ENCODE results near the gene RCE1.
"Not testable (repeated sequence)": the region's sequence is repeated elsewhere in the genome, so short reads cannot be mapped to it uniquely, and the experiment has no call there.

Gene RCE1

DNA sequence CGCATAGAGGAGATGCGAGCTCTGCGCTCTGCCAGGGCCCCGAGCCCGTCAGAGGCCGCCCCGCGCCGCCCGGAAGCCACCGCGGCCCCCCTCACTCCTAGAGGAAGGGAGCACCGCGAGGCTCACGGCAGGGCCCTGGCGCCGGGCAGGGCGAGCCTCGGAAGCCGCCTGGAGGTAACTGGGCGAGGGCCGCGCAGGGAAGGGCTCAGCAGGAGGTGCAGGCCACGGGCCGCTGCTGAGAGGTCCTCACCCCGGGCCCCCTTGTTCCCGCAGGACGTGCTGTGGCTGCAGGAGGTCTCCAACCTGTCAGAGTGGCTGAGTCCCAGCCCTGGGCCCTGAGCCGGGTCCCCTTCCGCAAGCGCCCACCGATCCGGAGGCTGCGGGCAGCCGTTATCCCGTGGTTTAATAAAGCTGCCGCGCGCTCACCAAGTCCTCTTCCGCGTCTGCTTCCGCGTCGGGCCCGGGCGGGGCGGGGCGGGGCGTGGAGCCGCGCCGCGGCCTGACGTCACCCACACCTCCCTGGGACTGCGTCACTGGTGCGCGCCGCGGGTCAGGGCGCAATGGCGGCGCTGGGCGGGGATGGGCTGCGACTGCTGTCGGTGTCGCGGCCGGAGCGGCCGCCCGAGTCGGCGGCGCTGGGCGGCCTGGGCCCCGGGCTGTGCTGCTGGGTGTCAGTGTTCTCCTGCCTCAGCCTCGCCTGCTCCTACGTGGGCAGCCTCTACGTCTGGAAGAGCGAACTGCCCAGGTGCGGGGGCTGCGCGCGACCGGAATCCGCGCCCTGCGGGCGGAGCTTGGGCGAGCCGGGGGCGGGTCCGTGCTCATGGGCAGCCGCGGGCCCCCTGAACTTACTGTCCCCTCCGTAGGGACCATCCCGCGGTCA, at the start of gene RCE1 (continued):
- TF ChIP-seq, protein P1, sequence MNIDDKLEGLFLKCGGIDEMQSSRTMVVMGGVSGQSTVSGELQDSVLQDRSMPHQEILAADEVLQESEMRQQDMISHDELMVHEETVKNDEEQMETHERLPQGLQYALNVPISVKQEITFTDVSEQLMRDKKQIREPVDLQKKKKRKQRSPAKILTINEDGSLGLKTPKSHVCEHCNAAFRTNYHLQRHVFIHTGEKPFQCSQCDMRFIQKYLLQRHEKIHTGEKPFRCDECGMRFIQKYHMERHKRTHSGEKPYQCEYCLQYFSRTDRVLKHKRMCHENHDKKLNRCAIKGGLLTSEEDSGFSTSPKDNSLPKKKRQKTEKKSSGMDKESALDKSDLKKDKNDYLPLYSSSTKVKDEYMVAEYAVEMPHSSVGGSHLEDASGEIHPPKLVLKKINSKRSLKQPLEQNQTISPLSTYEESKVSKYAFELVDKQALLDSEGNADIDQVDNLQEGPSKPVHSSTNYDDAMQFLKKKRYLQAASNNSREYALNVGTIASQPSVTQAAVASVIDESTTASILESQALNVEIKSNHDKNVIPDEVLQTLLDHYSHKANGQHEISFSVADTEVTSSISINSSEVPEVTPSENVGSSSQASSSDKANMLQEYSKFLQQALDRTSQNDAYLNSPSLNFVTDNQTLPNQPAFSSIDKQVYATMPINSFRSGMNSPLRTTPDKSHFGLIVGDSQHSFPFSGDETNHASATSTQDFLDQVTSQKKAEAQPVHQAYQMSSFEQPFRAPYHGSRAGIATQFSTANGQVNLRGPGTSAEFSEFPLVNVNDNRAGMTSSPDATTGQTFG (tag by site-specific recombination; IDR thresholded peaks at IDR 0.05; ENCODE audit: borderline replicate concordance): no peak
- TF ChIP-seq ZNF514 (tag by site-specific recombination; IDR thresholded peaks at IDR 0.05) (no peak), KLF9 (tag by site-specific recombination; IDR thresholded peaks at IDR 0.05; ENCODE audit: low read depth) (no peak), ZNF830 (tag by site-specific recombination; IDR thresholded peaks at IDR 0.05; ENCODE audit: low read depth) (no peak), ZNF302 (tag by site-specific recombination; IDR thresholded peaks at IDR 0.05; ENCODE audit: low read depth) (no peak), ZNF221 (tag by site-specific recombination; IDR thresholded peaks at IDR 0.05; ENCODE audit: borderline replicate concordance) (no peak), YY2 (tag by site-specific recombination; IDR thresholded peaks at IDR 0.05) (0 out of 2 replicates have a peak, but pooled peaks have one; percentile 20), OSR2 (tag by site-specific recombination; IDR thresholded peaks at IDR 0.05) (no peak)
- TF ChIP-seq, protein P2, sequence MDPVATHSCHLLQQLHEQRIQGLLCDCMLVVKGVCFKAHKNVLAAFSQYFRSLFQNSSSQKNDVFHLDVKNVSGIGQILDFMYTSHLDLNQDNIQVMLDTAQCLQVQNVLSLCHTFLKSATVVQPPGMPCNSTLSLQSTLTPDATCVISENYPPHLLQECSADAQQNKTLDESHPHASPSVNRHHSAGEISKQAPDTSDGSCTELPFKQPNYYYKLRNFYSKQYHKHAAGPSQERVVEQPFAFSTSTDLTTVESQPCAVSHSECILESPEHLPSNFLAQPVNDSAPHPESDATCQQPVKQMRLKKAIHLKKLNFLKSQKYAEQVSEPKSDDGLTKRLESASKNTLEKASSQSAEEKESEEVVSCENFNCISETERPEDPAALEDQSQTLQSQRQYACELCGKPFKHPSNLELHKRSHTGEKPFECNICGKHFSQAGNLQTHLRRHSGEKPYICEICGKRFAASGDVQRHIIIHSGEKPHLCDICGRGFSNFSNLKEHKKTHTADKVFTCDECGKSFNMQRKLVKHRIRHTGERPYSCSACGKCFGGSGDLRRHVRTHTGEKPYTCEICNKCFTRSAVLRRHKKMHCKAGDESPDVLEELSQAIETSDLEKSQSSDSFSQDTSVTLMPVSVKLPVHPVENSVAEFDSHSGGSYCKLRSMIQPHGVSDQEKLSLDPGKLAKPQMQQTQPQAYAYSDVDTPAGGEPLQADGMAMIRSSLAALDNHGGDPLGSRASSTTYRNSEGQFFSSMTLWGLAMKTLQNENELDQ (tag by site-specific recombination; IDR thresholded peaks at IDR 0.05; ENCODE audit: low read depth): no peak

DNA sequence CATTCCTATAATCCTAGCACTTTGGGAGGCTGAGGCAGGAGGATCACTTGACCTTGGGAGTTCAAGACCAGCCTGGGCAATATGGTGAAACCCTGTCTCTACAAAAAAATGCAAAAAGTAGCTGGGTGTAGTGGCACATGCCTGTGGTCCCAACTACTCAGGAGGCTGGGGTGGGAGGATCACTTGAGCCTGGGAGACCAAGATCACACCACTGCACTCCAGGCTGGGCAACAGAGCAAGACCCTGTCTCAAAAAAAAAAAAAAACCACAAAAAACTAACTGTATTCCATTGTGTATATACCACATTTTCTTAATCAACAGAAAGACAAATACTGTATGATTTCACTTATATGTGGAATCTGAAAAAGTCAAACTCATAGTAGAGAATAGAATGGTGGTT, 43.4 kb upstream of the RCE1 start:
- H3K27ac ChIP-seq (ENCODE audit: extremely low read depth, low read depth, low read length); H3K4me3 ChIP-seq (ENCODE audit: low read depth, low read length); H3K9me3 ChIP-seq (ENCODE audit: control insufficient read depth, insufficient read depth, low read depth, low read length); H3K36me3 ChIP-seq (ENCODE audit: control insufficient read depth in 2 of 2, insufficient read depth in 1 of 2, low read length in 2 of 2); POLR2A ChIA-PET; H3K4me1 ChIP-seq (ENCODE audit: control insufficient read depth, insufficient read depth, low read length): not testable (repeated sequence)
- CTCF ChIA-PET: interaction anchor here (0.6 kb wide), 1 partner anchor 58 kb away, joined by 6 read pairs; no protein-coding TSS in a partner anchor

DNA sequence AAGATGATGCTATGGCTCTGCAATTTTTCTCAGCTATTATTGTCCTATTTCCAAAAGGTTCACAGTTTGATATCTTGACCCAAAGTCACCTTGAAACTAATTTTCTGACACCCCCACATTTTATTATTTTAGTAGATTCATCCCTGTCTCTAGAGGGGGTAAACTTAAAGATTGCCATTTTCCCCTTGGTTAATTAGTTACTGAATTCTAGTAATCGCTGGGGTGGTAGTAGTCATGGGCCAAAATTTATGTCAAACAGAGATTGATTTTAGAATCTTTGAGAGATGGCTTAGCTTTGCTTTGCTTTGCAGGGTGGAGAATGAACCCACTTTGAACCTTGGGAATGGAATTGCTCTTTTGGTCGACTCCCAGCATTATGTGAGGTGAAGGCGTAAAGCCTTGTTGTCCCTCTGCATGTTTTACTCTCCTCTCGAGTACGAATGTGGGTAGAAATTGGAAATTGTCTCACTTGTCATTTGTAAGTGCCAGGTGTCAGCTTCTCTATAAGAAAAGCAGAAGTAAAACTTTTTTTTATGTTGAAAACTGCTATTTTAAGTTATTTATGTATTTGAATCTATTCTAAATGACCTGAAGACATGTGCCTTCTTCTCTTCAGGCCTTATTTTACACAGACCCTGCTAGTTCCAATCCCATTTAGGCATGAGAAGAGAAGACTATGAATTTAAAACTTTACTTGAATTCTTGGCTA, 42.4 kb upstream of the RCE1 start:
- Histone ChIP-seq H3K27ac (ENCODE audit: extremely low read depth, low read depth, low read length) (no peak overlapping the region), H3K4me3 (ENCODE audit: low read depth, low read length) (no peak overlapping the region), H3K9me3 (ENCODE audit: control insufficient read depth, insufficient read depth, low read depth, low read length) (no peaks in the 10 kb centered on the region), H3K36me3 (ENCODE audit: control insufficient read depth in 2 of 2, insufficient read depth in 1 of 2, low read length in 2 of 2) (peaks cover 0 to 3% of the 10 kb centered on the region in 2 experiments; a peak in 2 of 3 replicates), H3K4me1 (ENCODE audit: control insufficient read depth, insufficient read depth, low read length) (no peaks in the 10 kb centered on the region)
- CTCF ChIA-PET: interaction anchor here (0.5 to 1.0 kb wide), 2 partner anchors 31 to 106 kb away, joined by 3 read pairs; no protein-coding TSS in a partner anchor
- no peak for TF ChIP-seq ZNF623 (tag by site-specific recombination; IDR thresholded peaks at IDR 0.05)
- TF ChIP-seq, protein P3, sequence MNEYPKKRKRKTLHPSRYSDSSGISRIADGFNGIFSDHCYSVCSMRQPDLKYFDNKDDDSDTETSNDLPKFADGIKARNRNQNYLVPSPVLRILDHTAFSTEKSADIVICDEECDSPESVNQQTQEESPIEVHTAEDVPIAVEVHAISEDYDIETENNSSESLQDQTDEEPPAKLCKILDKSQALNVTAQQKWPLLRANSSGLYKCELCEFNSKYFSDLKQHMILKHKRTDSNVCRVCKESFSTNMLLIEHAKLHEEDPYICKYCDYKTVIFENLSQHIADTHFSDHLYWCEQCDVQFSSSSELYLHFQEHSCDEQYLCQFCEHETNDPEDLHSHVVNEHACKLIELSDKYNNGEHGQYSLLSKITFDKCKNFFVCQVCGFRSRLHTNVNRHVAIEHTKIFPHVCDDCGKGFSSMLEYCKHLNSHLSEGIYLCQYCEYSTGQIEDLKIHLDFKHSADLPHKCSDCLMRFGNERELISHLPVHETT (tag by site-specific recombination; IDR thresholded peaks at IDR 0.05): no peak
- POLR2A ChIA-PET: no interaction called here
